KMS-11 (cell line): ENCODE measurements around the gene KIZ.

Experiments
- H2AFZ ChIP-seq: fragments of 200-600 bp; sonication (generic); 2 replicates; pipeline ENCODE4 v1.6.1; 2016; ENCODE audit warnings: antibody characterized with exemption, mixed run types, low read depth
- H3K27ac ChIP-seq: fragments of 200-600 bp; sonication (generic); 2 replicates; pipeline ENCODE4 v1.6.1; 2016; ENCODE audit warnings: mild to moderate bottlenecking, mixed run types
- H3K27me3 ChIP-seq: fragments of 200-600 bp; sonication (generic); 2 replicates; pipeline ENCODE4 v1.6.1; 2017; ENCODE audit warnings: mild to moderate bottlenecking, low read depth, mixed run types, moderate library complexity; ENCODE audit not compliant: insufficient read depth
- H3K36me3 ChIP-seq: fragments of 200-600 bp; sonication (generic); 2 replicates; pipeline ENCODE4 v1.6.1; 2017; ENCODE audit warnings: mild to moderate bottlenecking, mixed run types; ENCODE audit not compliant: insufficient read depth
- H3K4me1 ChIP-seq: fragments of 200-600 bp; sonication (generic); 2 replicates; pipeline ENCODE4 v1.6.1; 2016; ENCODE audit warnings: mild to moderate bottlenecking, low read depth, mixed run types; ENCODE audit not compliant: poor library complexity, severe bottlenecking
- H3K4me2 ChIP-seq: fragments of 200-600 bp; sonication (generic); 2 replicates; pipeline ENCODE4 v1.7.0; 2016; ENCODE audit warnings: mild to moderate bottlenecking, mixed run types
- H3K4me3 ChIP-seq: fragments of 200-600 bp; sonication (generic); IDR thresholded peaks from 2 replicates; pipeline ENCODE4 v1.6.1; 2017; ENCODE audit warnings: low read depth, low read length, mixed read lengths; ENCODE audit not compliant: insufficient read depth
- H3K79me2 ChIP-seq: fragments of 200-600 bp; sonication (generic); 2 replicates; pipeline ENCODE4 v1.6.1; 2016; ENCODE audit warnings: low read depth, mixed run types; ENCODE audit not compliant: insufficient read depth
- H3K9ac ChIP-seq: fragments of 200-600 bp; sonication (generic); 2 replicates; pipeline ENCODE4 v1.6.1; 2016; ENCODE audit warnings: mild to moderate bottlenecking, mixed run types
- H4K20me1 ChIP-seq: fragments of 200-600 bp; sonication (generic); 2 replicates; pipeline ENCODE4 v1.6.1; 2016; ENCODE audit warnings: mild to moderate bottlenecking, mixed run types; ENCODE audit not compliant: insufficient read depth
- CTCF ChIP-seq: fragments of 200-600 bp; sonication (generic); conservative IDR thresholded peaks from 2 replicates; pipeline ENCODE4 v1.6.1; 2017; ENCODE audit warnings: low read depth, mild to moderate bottlenecking, antibody characterized with exemption, low read length, moderate library complexity, mixed read lengths

The KIZ gene

DNA sequence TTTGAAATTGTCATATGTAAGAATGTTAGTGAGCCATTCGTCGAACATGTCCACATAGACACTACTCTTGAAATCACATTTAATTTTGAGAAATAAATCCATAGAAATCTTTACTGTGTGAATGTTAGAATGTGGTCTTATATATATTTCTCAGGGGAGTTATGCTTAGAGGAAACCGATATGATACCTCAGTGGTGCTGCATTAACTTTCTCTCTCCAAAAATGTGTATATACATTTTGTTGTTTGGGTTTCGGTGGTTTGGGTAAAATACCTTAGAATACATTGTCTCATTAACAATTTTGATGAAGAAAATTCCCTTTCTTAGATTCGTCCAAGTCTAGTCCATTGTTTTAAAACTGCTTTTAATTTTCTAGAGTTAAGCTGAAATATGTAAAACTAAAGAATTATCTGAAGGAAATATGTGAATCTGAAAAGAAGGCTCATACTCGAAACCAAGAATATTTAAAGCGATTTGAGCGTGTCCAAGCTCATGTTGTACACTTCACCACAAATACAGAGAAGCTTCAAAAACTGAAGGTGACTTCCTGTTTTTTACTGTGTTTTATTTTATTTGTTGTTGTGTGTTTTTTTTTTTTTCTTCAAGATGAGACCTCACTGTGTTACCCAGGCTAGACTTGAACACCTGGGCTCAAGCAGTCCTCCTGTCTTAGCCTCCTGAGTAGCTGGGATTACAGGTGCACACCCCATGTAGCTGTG is 10.3 kb downstream of the KIZ start:
- Histone ChIP-seq H3K27me3 (no peaks in the 10 kb centered on the region), H3K4me2 (no peak overlapping the region), H4K20me1 (no peaks in the 10 kb centered on the region), H3K79me2 (no peaks in the 10 kb centered on the region), H3K9ac (no peak overlapping the region), H3K27ac (no peak overlapping the region), H3K36me3 (no peaks in the 10 kb centered on the region), H2AFZ (no peak overlapping the region), H3K4me3 (no peak overlapping the region), H3K4me1 (no peaks in the 10 kb centered on the region)
- no peak for TF ChIP-seq CTCF

GRCh38 chr20:21137078-21137477 is 11.2 kb downstream of the KIZ start:
- H3K36me3 ChIP-seq: no peaks in the 10 kb centered on the region
- H3K4me2 ChIP-seq: no peak overlapping the region
- no peak overlapping the region for H3K27ac ChIP-seq
- no peak for TF ChIP-seq CTCF
- no peaks in the 10 kb centered on the region for H3K79me2 ChIP-seq
- H2AFZ ChIP-seq: no peak overlapping the region
- no peak overlapping the region for H3K9ac ChIP-seq
- no peaks in the 10 kb centered on the region for H4K20me1 ChIP-seq
- no peak overlapping the region for H3K4me3 ChIP-seq
- H3K27me3 ChIP-seq: no peaks in the 10 kb centered on the region
- H3K4me1 ChIP-seq: no peaks in the 10 kb centered on the region

GRCh38 chr20:21139881-21140566 is 14.1 kb downstream of the KIZ start:
- Histone ChIP-seq H3K36me3 (no peaks in the 10 kb centered on the region), H4K20me1 (no peaks in the 10 kb centered on the region), H3K9ac (no peak overlapping the region), H3K27me3 (no peaks in the 10 kb centered on the region), H3K4me2 (no peak overlapping the region), H3K27ac (no peak overlapping the region), H3K4me3 (no peak overlapping the region), H2AFZ (no peak overlapping the region), H3K4me1 (no peaks in the 10 kb centered on the region), H3K79me2 (no peaks in the 10 kb centered on the region)
- no peak for TF ChIP-seq CTCF

GRCh38 chr20:21141825-21142224 is 15.9 kb downstream of the KIZ start:
- TF ChIP-seq CTCF: no peak
- no peaks in the 10 kb centered on the region for H3K79me2 ChIP-seq
- H3K4me2 ChIP-seq: no peak overlapping the region
- no peaks in the 10 kb centered on the region for H3K4me1 ChIP-seq
- no peak overlapping the region for H3K9ac ChIP-seq
- H3K27ac ChIP-seq: no peak overlapping the region
- no peak overlapping the region for H2AFZ ChIP-seq
- no peaks in the 10 kb centered on the region for H4K20me1 ChIP-seq
- H3K36me3 ChIP-seq: no peaks in the 10 kb centered on the region
- no peak overlapping the region for H3K4me3 ChIP-seq
- no peaks in the 10 kb centered on the region for H3K27me3 ChIP-seq
